ENCODE results near the gene NME9.

Gene NME9

DNA sequence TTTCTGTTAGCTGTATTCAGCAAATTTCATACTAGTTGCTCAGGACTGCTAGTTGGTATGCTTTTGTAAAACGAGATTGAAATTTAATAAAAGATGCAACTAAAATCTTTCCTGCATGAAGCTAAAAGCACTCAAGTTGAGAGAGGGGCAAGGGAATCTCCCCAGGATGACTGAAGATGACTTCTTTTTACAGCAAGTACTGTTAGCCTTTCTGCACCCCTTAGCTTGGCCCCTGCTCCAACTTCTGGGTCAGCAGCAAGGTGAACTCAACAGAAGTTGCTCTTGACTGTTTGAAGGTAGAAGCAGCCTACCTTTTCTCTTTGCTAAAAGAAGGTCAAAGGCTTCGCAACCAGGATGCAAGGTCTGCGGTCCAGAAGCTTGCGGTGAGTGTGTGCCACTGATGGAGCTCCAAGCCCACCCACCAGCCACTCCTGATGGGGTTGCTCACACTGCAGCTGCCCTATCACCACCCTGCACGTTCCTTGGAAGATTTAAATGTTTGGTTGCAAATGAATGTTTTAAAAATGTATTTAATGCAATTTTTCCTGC, 32.5 kb downstream of the NME9 start:
- H3K79me2 ChIP-seq (ENCODE audit: low read length): no peaks in the 10 kb centered on the region
- DNase-seq: no peak
- TF ChIP-seq CTCF (IDR thresholded peaks at IDR 0.05; ENCODE audit: low read length) (no peak), EZH2phosphoT487 (IDR thresholded peaks at IDR 0.05; ENCODE audit: low read length) (no peak), EZH2 (optimal IDR thresholded peaks at IDR 0.05; ENCODE audit: low read depth, low read length) (no peak)
- H3K4me1 ChIP-seq (ENCODE audit: low read length): 0 out of 2 replicates have a peak, but pooled peaks cover 4% of the 10 kb centered on the region
- H3K9ac ChIP-seq (ENCODE audit: low read length): no peak overlapping the region
- H3K9me3 ChIP-seq (replicated peaks; ENCODE audit: insufficient read depth, low read length): no peaks in the 10 kb centered on the region
- H3K4me2 ChIP-seq (ENCODE audit: low read depth, low read length): no peak overlapping the region
- no peak overlapping the region for H2AFZ ChIP-seq (ENCODE audit: low read length)
- no peaks in the 10 kb centered on the region for H3K27me3 ChIP-seq (replicated peaks; ENCODE audit: insufficient read depth, low read length)
- H4K20me1 ChIP-seq (ENCODE audit: insufficient read depth, low read length): no peaks in the 10 kb centered on the region
- H3K4me3 ChIP-seq (ENCODE audit: low read length): no peak overlapping the region
- H3K36me3 ChIP-seq (replicated peaks; ENCODE audit: insufficient read depth, low read length): no peaks in the 10 kb centered on the region
- no peaks in the 10 kb centered on the region for H3K9me2 ChIP-seq (replicated peaks; ENCODE audit: insufficient read depth, low read length)
- peaks cover 7% of the 10 kb centered on the region; the same call in 1 of the 2 replicates for H3F3A ChIP-seq (ENCODE audit: insufficient read depth, low read length)
- H3K27ac ChIP-seq (ENCODE audit: low read length): no peak overlapping the region

DNA sequence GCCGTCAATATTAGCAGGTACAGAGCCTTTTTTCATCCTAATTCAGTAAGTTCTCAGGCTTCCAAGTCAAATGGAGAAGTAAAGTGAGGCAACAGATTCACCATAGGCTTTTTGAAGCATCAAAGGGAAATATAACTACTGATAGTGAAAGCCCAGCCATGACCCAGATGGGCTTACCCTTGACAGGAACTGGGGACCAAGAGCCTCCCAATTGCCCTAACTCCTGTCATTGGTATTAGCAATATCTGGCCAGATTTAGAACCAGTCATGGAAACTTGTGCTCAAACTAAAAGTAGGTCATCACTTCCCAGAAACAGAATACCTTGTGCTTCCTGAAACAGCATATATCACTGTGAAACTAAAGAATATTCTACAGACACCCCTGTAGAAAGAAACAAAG, 33.0 kb downstream of the NME9 start:
- TF ChIP-seq CTCF (IDR thresholded peaks at IDR 0.05; ENCODE audit: low read length) (no peak), EZH2phosphoT487 (IDR thresholded peaks at IDR 0.05; ENCODE audit: low read length) (no peak), EZH2 (optimal IDR thresholded peaks at IDR 0.05; ENCODE audit: low read depth, low read length) (no peak)
- H3K9ac ChIP-seq (ENCODE audit: low read length): no peak overlapping the region
- no peaks in the 10 kb centered on the region for H3K36me3 ChIP-seq (replicated peaks; ENCODE audit: insufficient read depth, low read length)
- DNase-seq: no peak
- no peak overlapping the region for H3K4me2 ChIP-seq (ENCODE audit: low read depth, low read length)
- H3K79me2 ChIP-seq (ENCODE audit: low read length): no peaks in the 10 kb centered on the region
- H3F3A ChIP-seq (ENCODE audit: insufficient read depth, low read length): peaks cover 7% of the 10 kb centered on the region; the same call in 1 of the 2 replicates
- no peak overlapping the region for H2AFZ ChIP-seq (ENCODE audit: low read length)
- H3K27me3 ChIP-seq (replicated peaks; ENCODE audit: insufficient read depth, low read length): no peaks in the 10 kb centered on the region
- H3K27ac ChIP-seq (ENCODE audit: low read length): no peak overlapping the region
- no peaks in the 10 kb centered on the region for H4K20me1 ChIP-seq (ENCODE audit: insufficient read depth, low read length)
- H3K9me3 ChIP-seq (replicated peaks; ENCODE audit: insufficient read depth, low read length): no peaks in the 10 kb centered on the region
- 0 out of 2 replicates have a peak, but pooled peaks cover 4% of the 10 kb centered on the region for H3K4me1 ChIP-seq (ENCODE audit: low read length)
- H3K4me3 ChIP-seq (ENCODE audit: low read length): no peak overlapping the region
- H3K9me2 ChIP-seq (replicated peaks; ENCODE audit: insufficient read depth, low read length): no peaks in the 10 kb centered on the region

- no peak overlapping the region for H3K4me2 ChIP-seq (ENCODE audit: low read depth, low read length)
- H3K9ac ChIP-seq (ENCODE audit: low read length): no peak overlapping the region
- no peak overlapping the region for H3K4me3 ChIP-seq (ENCODE audit: low read length)
- no peaks in the 10 kb centered on the region for H3K79me2 ChIP-seq (ENCODE audit: low read length)
- DNase-seq: no peak
- no peaks in the 10 kb centered on the region for H4K20me1 ChIP-seq (ENCODE audit: insufficient read depth, low read length)
- H2AFZ ChIP-seq (ENCODE audit: low read length): no peak overlapping the region
- no peaks in the 10 kb centered on the region for H3K36me3 ChIP-seq (replicated peaks; ENCODE audit: insufficient read depth, low read length)
- H3K4me1 ChIP-seq (ENCODE audit: low read length): no peaks in the 10 kb centered on the region
- H3K27ac ChIP-seq (ENCODE audit: low read length): no peak overlapping the region
- no peaks in the 10 kb centered on the region for H3K9me3 ChIP-seq (replicated peaks; ENCODE audit: insufficient read depth, low read length)
- no peak for TF ChIP-seq EZH2 (optimal IDR thresholded peaks at IDR 0.05; ENCODE audit: low read depth, low read length)
- no peak for TF ChIP-seq CTCF (IDR thresholded peaks at IDR 0.05; ENCODE audit: low read length)
- TF ChIP-seq EZH2phosphoT487 (IDR thresholded peaks at IDR 0.05; ENCODE audit: low read length): no peak
- no peaks in the 10 kb centered on the region for H3K9me2 ChIP-seq (replicated peaks; ENCODE audit: insufficient read depth, low read length)
- H3K27me3 ChIP-seq (replicated peaks; ENCODE audit: insufficient read depth, low read length): no peaks in the 10 kb centered on the region
- no peaks in the 10 kb centered on the region for H3F3A ChIP-seq (ENCODE audit: insufficient read depth, low read length)
Observed at GRCh38 chr3:138289701-138290100, 40.0 kb downstream of the NME9 start.

Measured in MM.1S (cell line).